Activated CD4-positive, CD25-positive, alpha-beta regulatory T cell (primary cell): ENCODE measurements around the gene DHRS4L2.
"Not testable (repeated sequence)": the region's sequence is repeated elsewhere in the genome, so short reads cannot be mapped to it uniquely, and the experiment has no call there.

ENCODE experiments used
- DNase-seq, 4 experiments: peaks; one replicate each; lab custom pipeline; 2025; lab: John Stamatoyannopoulos, UW

The DHRS4L2 gene

GRCh38 chr14:23973178-23973577 is 15.6 kb upstream of the DHRS4L2 start:
- not testable (repeated sequence) for DNase-seq

- not testable (repeated sequence) for DNase-seq
Measured at GRCh38 chr14:23974041-23974440, 14.7 kb upstream of the DHRS4L2 start.

- DNase-seq = not testable (repeated sequence)
Measured at GRCh38 chr14:23977208-23977607, 11.5 kb upstream of the DHRS4L2 start.

DNA sequence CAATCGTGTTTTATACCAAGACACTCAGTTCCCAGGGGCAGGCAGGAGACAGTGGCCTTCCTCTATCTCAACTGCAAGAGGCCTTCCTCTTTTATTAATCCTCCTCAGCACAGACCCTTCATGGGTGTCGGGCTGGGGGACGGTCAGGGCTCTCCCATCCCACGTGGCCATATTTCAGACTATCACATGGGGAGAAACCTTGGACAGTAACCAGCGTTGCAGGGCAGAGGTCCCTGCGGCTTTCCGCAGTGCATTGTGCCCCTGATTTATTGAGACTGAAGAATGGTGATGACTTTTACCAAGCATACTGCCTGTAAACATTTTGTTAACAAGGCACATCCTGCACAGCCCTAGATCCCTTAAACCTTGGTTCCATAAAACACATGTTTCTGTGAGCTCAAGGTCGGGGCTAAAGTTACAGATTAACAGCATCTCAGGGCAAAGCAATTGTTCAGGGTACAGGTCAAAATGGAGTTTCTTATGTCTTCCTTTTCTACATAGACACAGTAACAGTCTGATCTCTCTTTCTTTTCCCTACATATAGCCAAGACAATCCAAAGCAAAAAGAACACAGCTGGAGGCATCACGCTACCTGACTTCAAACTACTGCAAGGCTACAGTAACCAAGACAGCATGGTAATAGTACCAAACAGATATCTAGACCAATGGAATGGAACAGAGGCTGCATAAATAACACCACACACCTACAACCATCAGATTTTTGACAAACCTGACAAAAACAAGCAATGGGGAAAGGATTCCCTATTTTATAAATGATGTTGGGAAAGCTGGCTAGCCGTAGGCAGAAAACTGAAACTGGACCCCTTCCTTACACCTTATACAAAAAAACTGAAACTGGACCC is 6.5 kb upstream of the DHRS4L2 start:
- DNase-seq = not testable (repeated sequence)

GRCh38 chr14:23984891-23985602 is 3.7 kb upstream of the DHRS4L2 start:
- DNase-seq = no peak

DNA sequence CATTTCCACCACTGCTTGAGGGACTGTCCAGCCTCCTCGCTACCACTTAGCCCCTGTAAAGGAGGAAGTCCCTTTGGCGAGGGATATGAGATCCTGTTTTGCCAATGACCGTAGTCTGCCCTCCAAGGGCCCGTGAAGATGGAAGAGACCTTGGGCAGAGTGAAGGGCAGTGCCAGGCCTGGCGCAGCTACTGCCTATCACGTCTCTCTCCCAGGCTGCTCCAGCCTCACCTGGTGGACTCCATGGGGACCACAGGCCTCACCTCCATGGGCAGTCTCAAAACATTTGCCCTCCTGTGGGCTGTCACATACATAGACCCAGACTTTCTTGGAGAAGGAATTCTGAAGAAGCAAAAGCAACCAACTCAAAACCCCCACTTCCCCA is 514 bp upstream of the DHRS4L2 start:
- not testable (repeated sequence) for DNase-seq

- DNase-seq = not testable (repeated sequence)
Measured at GRCh38 chr14:23989734-23990445, 1.2 kb downstream of the DHRS4L2 start.

DNA sequence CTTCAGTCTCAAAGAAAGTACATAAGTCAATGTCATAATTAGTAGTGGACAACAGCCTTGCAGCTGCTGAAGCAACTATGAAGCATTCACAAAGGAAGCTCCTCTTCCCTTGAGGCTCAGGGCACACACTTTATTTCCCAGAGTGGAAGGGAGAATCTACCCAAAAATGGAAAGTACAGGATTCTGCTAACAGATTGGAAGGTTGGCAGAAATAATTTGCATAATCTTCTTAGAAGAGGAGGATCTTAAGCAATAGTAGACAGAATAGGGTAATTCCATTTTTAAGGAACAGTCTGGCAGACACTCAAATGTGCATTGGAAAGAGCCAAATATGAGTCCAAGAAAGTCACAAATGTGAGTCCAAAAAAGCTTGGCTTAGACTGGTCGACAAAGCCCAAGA is 2.2 kb downstream of the DHRS4L2 start:
- not testable (repeated sequence) for DNase-seq

- DNase-seq = not testable (repeated sequence)
Measured at GRCh38 chr14:23993042-23993441, 4.3 kb downstream of the DHRS4L2 start.

GRCh38 chr14:23996009-23996408 is 7.3 kb downstream of the DHRS4L2 start:
- DNase-seq = not testable (repeated sequence)

DNA sequence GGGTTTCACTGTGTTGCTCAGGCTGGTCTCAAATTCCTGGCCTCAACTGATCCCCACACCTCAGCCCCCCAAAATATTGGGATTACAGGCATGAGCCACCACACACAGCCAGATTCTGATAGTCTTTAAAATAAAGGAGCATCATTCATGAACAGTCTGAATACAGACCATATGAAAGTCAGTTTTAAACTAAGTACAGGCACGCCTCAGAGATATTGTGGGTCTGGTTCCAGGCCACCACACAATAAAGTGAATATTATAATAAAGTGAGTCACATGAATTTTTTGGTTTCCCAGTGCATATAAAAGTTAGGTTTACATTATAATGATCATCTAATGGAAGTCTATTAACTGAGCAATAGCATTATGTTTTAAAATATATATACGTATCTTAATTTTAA is 8.1 kb downstream of the DHRS4L2 start:
- DNase-seq = not testable (repeated sequence)

DNA sequence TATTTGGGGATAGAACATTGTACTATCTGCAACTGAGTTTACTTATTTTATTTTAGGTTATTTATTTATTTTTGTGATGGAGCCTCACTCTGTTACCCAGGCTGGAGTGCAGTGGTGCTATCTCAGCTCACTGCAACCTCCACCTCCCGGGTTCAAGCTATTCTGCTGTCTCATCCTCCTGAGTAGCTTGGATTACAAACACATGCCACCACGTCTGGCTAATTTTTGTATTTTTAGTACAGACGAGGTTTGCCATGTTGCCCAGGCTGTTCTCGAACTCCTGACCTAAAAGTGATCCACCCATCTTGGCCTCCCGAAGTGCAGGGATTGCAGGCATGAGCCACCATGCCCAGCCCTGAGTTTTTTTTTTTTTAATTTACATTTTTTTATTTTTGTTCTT is 10.9 kb downstream of the DHRS4L2 start:
- not testable (repeated sequence) for DNase-seq

DNA sequence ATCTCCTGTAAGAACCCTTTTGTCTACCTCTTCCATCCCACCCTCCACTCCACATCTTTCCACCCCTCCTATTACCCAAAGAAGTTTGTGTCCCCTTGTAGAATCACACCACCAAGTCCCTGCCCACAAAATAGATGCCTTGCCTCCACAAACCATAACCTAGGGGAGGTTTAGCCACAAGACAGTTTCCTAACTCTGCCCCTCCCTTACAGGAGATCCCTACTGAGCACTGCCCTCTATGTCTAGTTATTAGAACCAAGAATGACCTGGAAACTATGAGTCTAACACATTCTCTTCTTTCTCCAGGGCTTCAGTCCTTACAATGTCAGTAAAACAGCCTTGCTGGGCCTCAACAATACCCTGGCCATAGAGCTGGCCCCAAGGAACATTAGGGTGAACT is 12.3 kb downstream of the DHRS4L2 start:
- DNase-seq = not testable (repeated sequence)

DNA sequence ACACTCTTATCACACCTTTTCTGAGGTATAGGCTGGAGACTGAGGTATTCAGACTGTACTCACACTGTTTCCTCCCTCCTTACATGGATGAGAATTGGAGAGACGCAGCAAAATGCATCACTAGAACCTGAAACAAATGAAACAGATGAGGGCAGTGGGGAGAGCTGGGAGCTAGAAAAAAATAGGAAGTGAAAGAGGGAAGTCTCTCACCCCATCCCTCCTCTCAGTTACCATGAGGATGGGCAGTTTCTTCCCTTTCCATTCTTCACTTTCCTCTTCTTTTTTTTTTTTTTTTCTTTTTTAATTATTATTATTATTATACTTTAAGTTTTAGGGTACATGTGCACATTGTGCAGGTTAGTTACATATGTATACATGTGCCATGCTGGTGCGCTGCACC is 12.9 kb downstream of the DHRS4L2 start:
- DNase-seq = not testable (repeated sequence)

GRCh38 chr14:24006471-24006816 is 17.7 kb downstream of the DHRS4L2 start:
- DNase-seq = not testable (repeated sequence)

- peak; percentile 8 to 40 (median 28) for DNase-seq
Measured at GRCh38 chr14:24006817-24007652, 18.3 kb downstream of the DHRS4L2 start.

DNA sequence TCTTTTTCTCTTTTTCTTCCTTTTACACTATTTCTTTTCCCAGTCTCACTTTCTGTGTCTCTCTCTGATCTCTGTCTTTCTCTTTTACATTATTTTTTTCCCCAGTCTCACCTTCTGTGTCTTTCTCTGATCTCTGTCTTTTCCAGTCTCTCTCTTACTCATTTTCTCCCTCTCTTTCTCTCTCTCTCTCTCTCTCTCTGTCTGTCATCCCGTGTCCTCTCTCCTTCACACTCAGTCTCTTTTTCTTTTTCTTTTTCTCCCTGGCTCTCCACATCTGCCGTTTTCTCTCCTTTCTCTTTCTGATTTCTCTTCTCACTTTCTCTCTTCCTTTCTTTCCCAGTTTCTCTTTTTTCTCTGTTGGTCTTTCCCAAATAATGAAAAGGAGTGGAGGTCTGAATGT is 22.3 kb downstream of the DHRS4L2 start:
- no peak for DNase-seq

GRCh38 chr14:24012726-24013273 is 24.1 kb downstream of the DHRS4L2 start:
- not testable (repeated sequence) for DNase-seq

- peak in 1 of 4 experiments; percentile 13 for DNase-seq
Measured at GRCh38 chr14:24013654-24014514, 25.2 kb downstream of the DHRS4L2 start.

DNA sequence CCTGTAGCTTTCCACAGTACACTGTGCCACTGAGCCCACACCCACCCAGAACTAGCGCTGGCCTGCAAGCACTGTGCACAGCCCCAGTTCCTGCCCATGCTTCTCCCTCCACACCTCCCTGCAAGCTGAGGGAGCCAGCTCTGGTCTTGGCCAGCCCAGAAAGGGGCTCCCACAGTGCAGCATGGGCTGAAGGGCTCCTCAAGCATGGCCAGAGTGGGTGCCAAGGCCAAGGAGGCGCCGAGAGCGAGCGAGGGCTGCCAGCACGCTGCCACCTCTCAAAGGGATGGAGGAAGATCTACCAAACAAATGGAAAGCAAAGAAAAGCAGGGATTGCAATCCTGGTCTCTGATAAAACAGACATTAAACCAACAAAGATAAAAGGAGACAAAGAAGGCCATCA is 27.0 kb downstream of the DHRS4L2 start:
- DNase-seq = not testable (repeated sequence)
